ENCODE data around the gene DLL4. TPM values are rescaled to one million over a fixed set of nuclear protein-coding genes. Genes with fewer than 3 reads are reported as not detected.

DLL4 gene
- total and polyA plus RNA-seq, 10 of the 15 experiments (the other 5 are each of a cell fraction or from before 2014, with no cell fraction given): 0.04 to 0.16 (median 0.09) TPM; not detected in 6

GRCh38 chr15:40957041-40957555, 28.0 kb downstream of the DLL4 start:
- in situ Hi-C loops (cut with MboI): no loop called here
- intact Hi-C loops (cut with micrococcal nuclease; ENCODE audit: unreplicated experiment): no loop called here
- CTCF ChIA-PET: no interaction called here

More at GRCh38 chr15:40957041-40957555, 28.0 kb downstream of the DLL4 start:
- TF ChIP-seq POLR2AphosphoS2 (IDR thresholded peaks at IDR 0.05; ENCODE audit: low read depth, low read length) (no peak), ZNF217 (IDR thresholded peaks at IDR 0.05) (no peak), MTA2 (IDR thresholded peaks at IDR 0.05; ENCODE audit: low read depth) (no peak), TCF12 (IDR thresholded peaks at IDR 0.05; ENCODE audit: low read depth, low read length) (no peak), ZBTB40 (IDR thresholded peaks at IDR 0.05; ENCODE audit: borderline replicate concordance) (no peak), MYC (IDR thresholded peaks at IDR 0.05; ENCODE audit: insufficient read depth, insufficient read length, insufficient replicate concordance, low read length, severe bottlenecking) (no peak), SP1 (IDR thresholded peaks at IDR 0.05; ENCODE audit: low read depth, low read length) (no peak), CBX5 (IDR thresholded peaks at IDR 0.05; ENCODE audit: low read depth) (no peak), RAD51 (IDR thresholded peaks at IDR 0.05) (no peak)
- TF ChIP-seq, protein P1, sequence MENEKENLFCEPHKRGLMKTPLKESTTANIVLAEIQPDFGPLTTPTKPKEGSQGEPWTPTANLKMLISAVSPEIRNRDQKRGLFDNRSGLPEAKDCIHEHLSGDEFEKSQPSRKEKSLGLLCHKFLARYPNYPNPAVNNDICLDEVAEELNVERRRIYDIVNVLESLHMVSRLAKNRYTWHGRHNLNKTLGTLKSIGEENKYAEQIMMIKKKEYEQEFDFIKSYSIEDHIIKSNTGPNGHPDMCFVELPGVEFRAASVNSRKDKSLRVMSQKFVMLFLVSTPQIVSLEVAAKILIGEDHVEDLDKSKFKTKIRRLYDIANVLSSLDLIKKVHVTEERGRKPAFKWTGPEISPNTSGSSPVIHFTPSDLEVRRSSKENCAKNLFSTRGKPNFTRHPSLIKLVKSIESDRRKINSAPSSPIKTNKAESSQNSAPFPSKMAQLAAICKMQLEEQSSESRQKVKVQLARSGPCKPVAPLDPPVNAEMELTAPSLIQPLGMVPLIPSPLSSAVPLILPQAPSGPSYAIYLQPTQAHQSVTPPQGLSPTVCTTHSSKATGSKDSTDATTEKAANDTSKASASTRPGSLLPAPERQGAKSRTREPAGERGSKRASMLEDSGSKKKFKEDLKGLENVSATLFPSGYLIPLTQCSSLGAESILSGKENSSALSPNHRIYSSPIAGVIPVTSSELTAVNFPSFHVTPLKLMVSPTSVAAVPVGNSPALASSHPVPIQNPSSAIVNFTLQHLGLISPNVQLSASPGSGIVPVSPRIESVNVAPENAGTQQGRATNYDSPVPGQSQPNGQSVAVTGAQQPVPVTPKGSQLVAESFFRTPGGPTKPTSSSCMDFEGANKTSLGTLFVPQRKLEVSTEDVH (IDR thresholded peaks at IDR 0.05; ENCODE audit: low read depth, partially characterized antibody): no peak
- TF ChIP-seq, protein P2, sequence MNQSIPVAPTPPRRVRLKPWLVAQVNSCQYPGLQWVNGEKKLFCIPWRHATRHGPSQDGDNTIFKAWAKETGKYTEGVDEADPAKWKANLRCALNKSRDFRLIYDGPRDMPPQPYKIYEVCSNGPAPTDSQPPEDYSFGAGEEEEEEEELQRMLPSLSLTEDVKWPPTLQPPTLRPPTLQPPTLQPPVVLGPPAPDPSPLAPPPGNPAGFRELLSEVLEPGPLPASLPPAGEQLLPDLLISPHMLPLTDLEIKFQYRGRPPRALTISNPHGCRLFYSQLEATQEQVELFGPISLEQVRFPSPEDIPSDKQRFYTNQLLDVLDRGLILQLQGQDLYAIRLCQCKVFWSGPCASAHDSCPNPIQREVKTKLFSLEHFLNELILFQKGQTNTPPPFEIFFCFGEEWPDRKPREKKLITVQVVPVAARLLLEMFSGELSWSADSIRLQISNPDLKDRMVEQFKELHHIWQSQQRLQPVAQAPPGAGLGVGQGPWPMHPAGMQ (IDR thresholded peaks at IDR 0.05; ENCODE audit: borderline replicate concordance): no peak
- TF ChIP-seq, protein P3, sequence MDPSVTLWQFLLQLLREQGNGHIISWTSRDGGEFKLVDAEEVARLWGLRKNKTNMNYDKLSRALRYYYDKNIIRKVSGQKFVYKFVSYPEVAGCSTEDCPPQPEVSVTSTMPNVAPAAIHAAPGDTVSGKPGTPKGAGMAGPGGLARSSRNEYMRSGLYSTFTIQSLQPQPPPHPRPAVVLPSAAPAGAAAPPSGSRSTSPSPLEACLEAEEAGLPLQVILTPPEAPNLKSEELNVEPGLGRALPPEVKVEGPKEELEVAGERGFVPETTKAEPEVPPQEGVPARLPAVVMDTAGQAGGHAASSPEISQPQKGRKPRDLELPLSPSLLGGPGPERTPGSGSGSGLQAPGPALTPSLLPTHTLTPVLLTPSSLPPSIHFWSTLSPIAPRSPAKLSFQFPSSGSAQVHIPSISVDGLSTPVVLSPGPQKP (IDR thresholded peaks at IDR 0.05; ENCODE audit: low read depth, low read length): no peak
- Histone ChIP-seq H3K27me3 (replicated peaks in 1 of 2; ENCODE audit: control insufficient read depth in 2 of 2, insufficient read depth in 2 of 2, low read length in 1 of 2) (no peaks in the 10 kb centered on the region), H3K27ac (ENCODE audit: control insufficient read depth, insufficient read depth) (no peak overlapping the region), H3K36me3 (ENCODE audit: control insufficient read depth in 2 of 2, insufficient read depth in 2 of 2, low read length in 1 of 2) (no peaks in the 10 kb centered on the region), H3K9ac (ENCODE audit: control insufficient read depth, insufficient read depth, low read length) (no peak overlapping the region), H3K4me3 (no peak overlapping the region), H3K4me2 (ENCODE audit: control insufficient read depth, insufficient read depth) (no peak overlapping the region), H3K79me2 (ENCODE audit: control insufficient read depth, insufficient read depth, low read length) (no peaks in the 10 kb centered on the region), H3K9me3 (replicated peaks; ENCODE audit: control insufficient read depth, insufficient read depth, low read length) (no peaks in the 10 kb centered on the region), H3K4me1 (ENCODE audit: control insufficient read depth, insufficient read depth, low read length) (peaks cover 7% of the 10 kb centered on the region), H2AFZ (ENCODE audit: control insufficient read depth, low read depth, low read length) (no peak overlapping the region), H4K20me1 (ENCODE audit: control insufficient read depth, insufficient read depth) (no peaks in the 10 kb centered on the region)
- no TSS peak for BruUV-seq (replicated peaks)
- DNase-seq (ENCODE audit: low read depth, low spot score) (no peak), ATAC-seq (no peak), FAIRE-seq (no peak)
- WGBS (ENCODE audit: insufficient coverage, insufficient replicate concordance, low lambda C conversion rate, missing lambda C conversion rate): 73% methylated on average over 4 of the region's 4 CpGs
- ChIA-PET POLR2A (no interaction called here), SMC1A (ENCODE audit: uncharacterized antibody, unreplicated experiment) (no interaction called here), RAD21 (ENCODE audit: unreplicated experiment) (no interaction called here)

All from GM12878 (cell line).